Activated CD4-positive, alpha-beta T cell treated with anti-CD3 and anti-CD28 coated beads, Interleukin-2, amount 50 U/mL, for 24 hours (primary cell): ENCODE data around the gene CXXC5.

ENCODE experiments used
- DNase-seq, 2 donors: peaks; one replicate each; pipeline ENCODE4 v3.0.0-alpha.2; 2020; ENCODE audit warnings: low read depth in 1 of 2, low spot score in 1 of 2

The CXXC5 gene

DNA sequence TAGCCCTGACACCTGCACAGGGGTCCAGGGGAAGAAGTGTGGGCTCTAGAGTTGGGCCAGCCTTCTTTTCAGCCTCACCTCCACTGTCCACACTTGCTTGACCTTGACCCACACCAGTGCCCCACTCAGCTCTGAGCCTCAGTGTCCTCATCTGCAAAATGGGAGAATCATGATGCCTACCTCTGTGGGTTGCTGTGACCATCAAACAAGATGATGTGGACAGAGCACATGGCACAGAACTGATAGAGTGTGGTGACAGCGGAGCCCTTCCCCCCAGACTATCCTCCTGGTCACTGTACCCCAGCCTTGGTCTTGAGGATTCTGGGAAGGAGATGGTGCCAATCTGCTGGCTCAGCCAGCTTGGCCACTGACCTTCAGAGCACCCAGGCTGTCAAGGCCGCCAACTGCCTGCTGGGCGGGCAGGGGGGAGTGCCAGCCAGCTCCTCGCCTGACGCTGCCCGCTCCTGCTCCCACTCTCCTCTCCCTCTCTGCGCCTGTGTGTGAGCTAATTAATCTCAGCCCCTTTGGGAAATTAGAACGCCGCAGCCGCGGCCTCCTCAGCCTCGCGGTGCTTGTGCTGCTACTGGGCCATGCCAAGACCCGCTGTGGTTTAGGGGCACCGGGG lies 16.7 kb downstream of the CXXC5 start:
- no peak for DNase-seq

DNA sequence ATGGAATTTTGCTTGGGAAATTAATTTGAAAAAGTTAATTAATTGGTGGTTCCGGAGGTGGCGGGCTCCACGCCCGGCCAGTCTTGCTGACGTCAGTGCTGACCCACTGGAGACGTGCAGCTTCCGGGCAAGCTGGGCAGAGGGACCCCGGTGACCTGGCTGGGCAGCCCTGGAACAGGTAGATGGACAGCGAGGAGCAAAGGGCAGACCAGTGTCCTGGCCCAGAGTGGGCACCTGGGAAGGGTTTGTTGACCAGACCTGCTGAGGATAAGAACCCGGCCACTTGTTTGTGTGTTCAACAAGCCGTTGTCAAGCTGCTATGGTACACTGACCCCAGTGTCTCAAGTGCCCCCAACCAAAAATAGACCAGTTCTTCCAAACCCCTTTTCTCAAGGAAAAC lies 17.5 kb downstream of the CXXC5 start:
- no peak for DNase-seq

GRCh38 chr5:139666551-139666950 lies 18.4 kb downstream of the CXXC5 start:
- DNase-seq = no peak

DNA sequence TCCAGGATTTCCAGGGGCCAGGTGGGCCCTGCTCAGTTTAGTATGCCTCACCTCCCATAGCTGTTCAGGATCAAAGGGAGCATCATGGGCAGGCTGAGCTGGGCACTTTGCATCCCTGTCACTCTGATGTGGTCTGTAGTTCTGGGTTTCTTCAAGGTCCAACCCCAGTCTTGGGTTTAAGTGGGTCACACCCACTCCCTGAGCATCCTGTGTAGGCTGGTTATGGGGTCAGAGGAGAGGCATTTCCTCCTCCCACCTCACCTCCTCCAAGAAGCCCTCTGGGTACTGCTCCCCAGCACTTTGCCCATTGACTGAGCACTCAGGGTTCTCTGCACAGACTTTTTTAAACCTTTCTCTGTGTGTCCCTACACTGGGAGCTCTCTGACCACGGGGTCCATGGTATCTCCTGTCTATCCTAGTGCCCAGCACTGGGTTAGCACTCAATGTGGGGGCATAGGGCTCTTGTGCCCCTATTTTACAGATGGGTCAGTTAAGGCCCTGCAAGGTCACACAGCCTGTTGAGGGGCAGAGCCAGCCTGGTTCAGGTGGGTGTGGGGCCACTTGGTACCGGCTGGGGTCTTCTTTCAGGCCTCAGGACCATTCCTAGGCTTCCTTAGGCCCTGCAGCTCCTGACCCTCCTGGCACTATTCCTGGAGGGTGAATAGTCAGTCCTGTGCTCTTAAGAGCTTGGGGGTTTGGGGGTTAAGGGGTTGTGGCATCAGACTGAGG lies 19.0 kb downstream of the CXXC5 start:
- no peak for DNase-seq

GRCh38 chr5:139667730-139668063 lies 19.5 kb downstream of the CXXC5 start:
- no peak for DNase-seq

- peak in 1 of 2 donors; percentile 14 for DNase-seq
These were observed 20.1 kb downstream of the CXXC5 start for GRCh38 chr5:139668064-139668880.

DNA sequence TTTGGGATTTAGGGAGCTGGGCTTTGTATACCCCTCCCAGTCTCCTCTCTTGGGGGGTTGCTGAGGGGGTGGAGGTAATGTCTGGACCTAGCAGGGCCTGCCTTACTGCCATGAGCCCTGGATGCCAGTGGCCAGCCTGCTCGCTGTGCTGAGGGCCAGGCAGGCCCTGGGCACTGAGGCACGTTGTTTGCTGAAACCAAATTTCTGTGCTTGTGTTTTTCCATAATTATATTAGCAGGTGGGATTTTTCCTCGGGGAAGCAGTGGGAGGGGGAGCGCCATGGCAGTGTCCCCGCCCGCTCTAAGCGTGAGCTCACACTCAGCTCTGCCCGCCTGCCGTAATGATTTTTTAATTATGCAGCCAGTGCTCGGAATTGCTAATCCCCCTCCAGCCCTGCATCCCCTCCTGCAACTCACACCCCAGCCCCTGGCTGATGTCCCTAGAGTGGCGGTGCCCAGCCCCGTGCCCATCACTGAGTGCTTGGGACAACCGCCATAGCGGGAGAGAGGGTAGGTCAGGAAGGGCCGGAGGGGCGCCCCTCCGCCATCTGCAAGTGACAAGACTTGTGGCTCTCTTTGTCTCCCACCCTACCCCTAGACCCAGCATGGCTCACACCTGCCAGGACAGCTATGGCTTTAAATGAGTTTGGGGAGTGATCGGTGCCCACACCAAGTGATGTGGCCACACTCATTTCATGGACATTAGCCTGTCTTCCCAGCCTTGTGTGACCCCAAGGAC lies 20.9 kb downstream of the CXXC5 start:
- no peak for DNase-seq

- no peak for DNase-seq
These were observed 21.7 kb downstream of the CXXC5 start for GRCh38 chr5:139669662-139670368.

GRCh38 chr5:139670369-139671095 lies 22.4 kb downstream of the CXXC5 start:
- no peak for DNase-seq

DNA sequence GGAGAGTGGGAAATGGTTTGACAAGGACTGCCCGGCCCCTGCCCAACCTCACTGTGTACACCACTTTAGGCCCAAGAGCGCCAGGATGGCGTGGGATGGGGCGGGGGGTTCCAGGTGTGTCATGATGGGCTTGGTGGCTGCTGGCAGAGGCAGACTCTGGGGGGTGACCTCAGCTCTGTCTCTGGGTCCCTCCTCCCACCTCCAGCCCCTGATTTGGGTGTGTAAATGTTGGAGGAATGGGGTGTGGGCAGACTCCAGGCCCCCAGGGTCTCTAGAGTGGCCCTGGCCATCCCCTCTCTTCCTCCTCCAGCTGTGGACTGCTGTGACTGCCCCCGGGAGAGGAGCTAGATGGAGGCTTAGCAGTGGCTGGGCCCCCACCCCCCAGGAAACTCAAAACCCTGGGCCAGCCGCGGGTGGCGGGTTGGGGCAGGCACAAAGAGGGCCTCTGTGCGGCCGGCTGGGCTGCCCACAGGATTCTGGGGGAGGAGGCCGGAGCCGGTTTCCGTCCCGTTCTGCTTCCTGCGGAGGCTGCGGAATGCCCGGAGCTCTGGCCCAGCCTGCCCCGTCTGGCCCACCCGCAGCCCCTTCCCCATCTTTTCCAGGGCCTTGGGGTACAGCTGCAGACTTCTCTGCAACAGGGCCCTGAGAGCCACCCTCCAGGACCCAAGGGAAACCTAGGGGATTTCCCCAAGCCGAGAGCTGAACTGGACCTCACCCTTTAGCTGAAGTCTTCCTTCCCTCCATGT lies 23.1 kb downstream of the CXXC5 start:
- DNase-seq = no peak

DNA sequence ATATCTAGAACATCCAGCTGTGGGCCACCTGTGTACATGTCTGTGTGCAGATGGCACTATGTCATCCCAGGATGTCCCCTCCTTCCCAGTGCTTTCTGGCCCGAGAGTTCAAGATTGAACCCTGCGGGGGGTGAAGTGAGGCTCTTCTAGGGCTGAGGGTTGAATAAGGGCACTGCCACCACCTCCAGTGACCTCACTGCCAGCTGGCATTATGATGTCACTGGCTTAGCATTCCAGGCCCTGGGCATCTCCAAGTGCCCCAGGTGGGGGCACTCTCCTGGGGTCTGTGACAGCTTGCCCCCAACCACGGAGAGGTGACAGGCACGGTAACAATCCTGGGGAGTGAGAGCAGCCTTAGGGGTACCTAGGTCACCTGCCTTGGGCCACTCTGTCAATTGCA lies 27.1 kb downstream of the CXXC5 start:
- DNase-seq = no peak

GRCh38 chr5:139675825-139676224 lies 27.7 kb downstream of the CXXC5 start:
- DNase-seq = no peak

DNA sequence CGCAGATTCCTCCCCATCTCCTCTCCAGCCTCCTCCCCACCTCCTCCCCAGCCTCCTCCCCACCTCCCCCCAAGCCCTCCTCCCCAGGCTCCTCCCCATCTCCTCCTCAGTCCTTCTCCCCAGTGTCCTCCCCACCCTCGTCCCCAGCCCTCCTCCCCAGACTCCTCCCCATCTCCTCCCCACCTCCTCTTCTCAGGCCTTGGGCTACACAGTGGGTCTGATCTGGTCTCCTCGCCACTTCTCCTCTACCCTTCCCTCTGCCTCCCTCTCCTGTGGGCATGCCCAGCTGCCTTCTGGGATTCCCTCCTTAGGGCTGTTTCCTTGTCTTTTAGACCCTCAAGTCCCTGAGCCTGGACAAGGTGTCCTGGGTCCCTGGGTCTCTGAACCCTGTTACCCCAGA lies 28.3 kb downstream of the CXXC5 start:
- no peak for DNase-seq

GRCh38 chr5:139676951-139677735 lies 29.0 kb downstream of the CXXC5 start:
- no peak for DNase-seq

DNA sequence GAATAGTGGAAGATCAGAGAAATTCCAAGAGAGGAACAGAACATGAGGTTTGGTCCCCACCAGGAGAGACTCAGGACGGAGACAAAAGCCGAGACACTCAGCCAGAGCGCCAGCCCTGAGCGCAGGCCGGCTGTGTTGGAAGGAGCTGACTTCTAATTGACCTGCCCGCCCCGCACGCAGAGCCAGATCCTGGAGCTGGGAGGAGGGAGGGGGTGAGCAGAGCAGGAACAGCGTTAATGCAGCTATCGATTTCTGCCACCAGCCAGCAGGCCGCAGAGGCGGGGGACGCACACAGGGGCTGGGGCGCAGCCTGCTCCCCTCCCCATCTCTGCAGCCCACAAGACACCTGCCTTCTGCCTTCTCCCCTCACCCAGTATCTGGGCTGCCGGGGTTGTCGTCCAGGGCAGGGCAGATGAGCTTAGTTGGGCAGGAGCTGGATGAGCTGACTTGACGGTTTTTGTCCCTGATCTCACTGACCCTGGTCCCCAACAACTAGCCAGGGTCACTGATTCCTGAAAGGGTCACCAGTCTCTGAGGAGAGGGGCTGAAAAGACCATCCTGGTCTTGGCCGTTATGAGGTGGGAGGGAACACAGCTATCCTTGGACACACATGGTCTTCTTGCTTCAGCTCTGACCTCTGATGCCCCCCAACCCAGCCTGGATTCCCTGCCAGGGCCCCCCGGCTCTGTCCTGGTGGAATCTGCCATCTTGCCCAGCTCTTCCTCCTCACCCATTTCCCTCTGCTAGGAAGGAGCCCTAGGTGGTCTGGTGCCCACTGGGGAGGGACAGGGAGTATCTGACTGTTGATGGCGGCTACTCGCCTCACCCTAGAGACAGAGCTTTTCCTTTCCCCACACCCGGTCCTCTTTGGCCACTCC lies 29.8 kb downstream of the CXXC5 start:
- DNase-seq = no peak

DNA sequence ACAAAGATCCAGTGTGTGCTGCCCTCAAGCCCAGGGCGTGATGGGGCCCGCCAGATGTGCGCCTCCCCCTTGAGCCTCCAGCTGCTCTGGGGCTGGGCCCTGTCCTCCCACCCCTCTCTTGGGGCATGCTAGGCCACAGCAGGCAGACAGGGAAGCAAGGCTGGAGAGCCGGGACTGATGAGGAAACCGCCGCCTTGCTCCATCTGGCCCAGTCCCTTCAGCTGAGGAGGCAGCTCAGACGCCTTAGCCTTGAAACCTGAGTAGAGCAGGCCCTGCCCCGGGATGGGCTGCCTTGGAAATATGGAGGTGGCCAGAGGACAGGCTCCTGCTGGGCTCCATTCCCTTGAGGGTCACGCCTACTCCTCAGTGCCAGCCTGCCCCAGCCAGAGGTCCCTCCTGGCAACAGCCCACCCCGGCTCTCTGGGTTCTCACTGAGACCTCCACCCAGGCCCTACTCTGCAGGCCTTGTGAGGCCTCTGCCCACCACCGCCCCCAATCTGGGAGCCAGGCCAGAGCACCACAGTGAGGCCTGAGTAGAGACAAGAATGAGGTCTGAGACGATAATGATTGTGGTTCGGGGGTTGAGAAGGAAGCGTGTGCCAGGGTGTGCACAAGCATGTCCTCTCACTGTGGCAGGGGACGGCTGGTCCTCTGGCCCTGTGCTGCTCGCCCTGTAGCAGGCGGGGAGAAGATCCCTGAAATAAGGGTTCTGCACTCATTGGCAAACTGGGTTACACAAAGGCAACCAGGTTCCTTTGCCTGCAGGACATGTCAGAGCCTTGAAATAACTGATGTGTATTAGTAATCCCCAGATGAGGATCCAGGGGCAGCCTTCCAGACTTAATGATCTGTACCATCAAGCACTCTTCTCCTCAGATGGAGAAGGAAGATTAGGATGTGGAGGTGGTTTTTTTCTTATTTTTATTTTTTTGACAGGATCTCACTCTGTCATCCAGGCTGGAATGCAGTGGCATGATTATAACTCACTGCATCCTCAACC lies 30.9 kb downstream of the CXXC5 start:
- no peak for DNase-seq
